NCI-H2029 (cell line): ENCODE measurements around the gene SNAI1.

Experiments used
- DNase-seq: peaks from one replicate; lab custom pipeline; 2025; lab: John Stamatoyannopoulos, UW

Gene SNAI1

GRCh38 chr20:50013976-50014375 lies 31.2 kb downstream of the SNAI1 start:
- DNase-seq = no peak

- DNase-seq = no peak
These were observed 32.1 kb downstream of the SNAI1 start for GRCh38 chr20:50014570-50015562.

DNA sequence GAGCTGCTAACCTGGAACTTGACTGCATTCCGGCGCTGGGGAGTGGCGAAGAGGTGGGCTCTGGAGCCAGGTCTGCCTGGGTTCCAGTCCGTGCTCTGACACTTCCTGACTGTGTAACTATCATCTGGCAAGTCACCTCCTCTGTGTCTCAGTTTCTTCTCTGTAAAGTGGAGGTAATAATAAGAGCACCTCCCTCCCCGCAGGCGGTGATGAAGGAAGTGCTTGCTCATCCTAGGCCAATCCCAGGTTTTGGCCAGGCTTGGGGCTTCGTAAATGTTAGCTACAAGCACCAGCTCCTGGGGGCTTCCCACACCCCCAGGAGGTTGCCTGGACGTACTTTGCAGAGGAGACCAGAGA lies 32.8 kb downstream of the SNAI1 start:
- DNase-seq = no peak

- DNase-seq = no peak
These were observed 33.4 kb downstream of the SNAI1 start for GRCh38 chr20:50015993-50016770.

DNA sequence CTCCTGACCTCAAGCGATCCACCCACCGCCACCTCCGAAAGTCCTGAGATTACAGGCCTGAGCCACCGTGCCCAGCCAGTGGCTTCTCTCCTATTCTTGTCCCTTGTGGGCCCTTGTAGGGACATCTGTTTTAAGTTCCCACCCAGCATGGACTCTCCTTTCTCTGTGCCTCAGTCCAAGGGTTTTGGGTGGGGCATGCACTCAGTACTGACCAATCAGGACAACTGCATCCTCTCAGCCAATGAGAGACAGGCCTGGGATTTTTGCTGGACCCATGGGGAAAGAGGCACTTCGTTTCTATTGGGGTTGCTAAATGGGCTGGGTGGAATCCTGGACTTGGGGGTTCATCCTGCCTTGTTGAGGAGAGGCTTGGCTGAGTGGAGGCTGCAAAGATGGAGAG lies 34.4 kb downstream of the SNAI1 start:
- no peak for DNase-seq

- no peak for DNase-seq
These were observed 34.9 kb downstream of the SNAI1 start for GRCh38 chr20:50017576-50018248.

- no peak for DNase-seq
These were observed 36.9 kb downstream of the SNAI1 start for GRCh38 chr20:50019466-50020256.

DNA sequence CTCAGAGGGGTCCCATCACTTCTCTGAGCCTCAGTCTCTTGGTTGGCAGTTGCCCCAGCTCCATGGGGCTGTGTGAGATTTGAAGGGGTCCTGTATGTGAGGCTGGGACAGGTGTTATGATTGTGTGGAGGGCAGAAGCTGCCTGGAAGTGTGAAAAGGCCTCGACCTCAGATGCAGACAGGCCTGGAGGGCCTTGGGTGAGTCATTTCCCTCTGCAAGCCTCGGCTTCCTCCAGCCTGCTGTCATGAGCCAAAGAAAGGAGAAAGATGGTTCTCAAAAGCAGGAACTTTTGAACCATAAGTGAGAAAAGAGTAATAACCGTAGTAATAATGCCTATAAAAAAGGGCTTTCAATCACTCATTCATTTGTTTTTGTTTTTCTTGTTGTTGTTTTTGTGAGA lies 37.5 kb downstream of the SNAI1 start:
- DNase-seq = no peak

DNA sequence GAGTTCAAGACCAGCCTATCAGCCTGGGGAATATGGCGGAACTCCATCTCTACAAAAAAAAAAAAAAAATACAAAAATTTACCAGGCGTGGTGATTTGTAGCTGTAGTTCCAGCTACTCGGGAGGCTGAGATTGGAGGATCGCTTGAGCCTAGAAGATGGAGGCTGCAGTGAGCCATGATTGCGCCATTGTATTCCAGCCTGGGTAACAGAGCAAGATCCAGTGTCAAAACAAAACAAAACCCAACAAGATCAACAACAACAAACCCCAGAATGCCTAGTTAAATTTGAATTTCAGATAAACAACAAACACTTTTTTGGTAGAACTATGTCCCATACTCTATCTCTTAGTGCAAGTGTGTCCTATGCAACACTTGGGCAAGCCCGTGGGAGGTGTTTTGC lies 39.9 kb downstream of the SNAI1 start:
- no peak for DNase-seq

GRCh38 chr20:50023116-50023805 lies 40.5 kb downstream of the SNAI1 start:
- DNase-seq = no peak

DNA sequence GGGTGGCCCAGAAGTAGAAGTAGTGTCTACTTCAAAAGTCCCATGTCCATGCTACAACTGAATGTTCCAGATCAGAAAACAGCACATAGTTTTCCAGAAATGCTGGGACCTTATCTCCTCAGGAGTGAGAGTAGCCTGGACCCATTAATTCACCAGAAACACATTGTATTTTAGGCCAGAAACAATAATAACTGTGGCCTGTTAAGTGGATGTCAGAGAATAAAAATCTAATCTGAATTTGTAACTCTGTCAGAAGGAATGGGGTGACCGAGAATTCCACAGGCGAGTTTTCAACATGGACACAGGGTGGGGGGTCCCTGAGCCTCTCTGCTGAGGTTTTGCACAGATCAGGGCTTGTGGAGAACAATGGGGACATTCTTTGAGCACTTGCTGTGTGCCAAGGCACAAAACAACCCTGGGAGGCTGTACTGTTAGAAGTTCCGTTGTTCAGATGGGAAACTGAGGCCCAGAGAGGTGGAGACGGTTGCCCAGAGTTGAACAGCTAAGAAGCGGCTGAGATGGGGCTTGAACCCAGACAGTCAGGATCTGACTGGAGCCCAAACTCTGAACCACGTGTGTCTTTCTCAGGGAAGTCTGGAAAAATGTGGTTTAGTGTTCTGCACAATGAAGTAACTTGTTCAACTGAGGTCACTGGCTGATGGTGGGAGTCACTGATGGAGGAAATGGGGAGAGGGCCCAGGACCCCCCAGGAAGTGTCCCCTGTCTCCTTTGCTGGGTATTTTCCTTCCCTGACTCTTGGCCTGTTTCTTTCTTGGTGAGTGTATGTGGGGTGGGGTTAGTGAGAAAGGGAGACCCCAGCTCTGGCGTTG lies 44.2 kb downstream of the SNAI1 start:
- DNase-seq = no peak

DNA sequence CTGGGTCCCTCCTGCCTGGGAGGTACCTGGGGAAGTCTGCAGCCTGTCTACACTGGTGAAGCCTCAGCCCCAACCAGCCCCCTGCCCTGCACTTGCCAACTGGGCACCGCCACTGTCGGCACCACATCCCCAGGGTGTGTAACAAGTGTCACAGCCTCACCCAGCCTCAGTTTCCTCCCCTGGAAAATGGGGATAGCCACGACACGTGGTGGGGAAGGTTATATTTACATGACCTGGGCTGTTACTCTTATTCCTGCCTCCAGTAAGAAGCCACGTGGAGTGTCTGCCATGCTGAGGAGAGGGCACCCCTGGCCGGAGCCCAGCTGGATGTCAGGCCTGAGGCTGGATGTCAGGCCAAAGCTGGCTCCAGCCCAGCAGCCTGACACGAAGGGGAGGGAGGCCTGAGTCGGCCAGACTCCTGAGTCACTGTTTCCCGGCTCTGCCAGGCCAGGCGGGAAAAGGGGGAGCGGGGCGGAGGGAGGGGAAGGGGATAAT lies 44.9 kb downstream of the SNAI1 start:
- no peak for DNase-seq

GRCh38 chr20:50029083-50029696 lies 46.4 kb downstream of the SNAI1 start:
- DNase-seq = no peak

GRCh38 chr20:50029697-50030461 lies 47.1 kb downstream of the SNAI1 start:
- DNase-seq = no peak

DNA sequence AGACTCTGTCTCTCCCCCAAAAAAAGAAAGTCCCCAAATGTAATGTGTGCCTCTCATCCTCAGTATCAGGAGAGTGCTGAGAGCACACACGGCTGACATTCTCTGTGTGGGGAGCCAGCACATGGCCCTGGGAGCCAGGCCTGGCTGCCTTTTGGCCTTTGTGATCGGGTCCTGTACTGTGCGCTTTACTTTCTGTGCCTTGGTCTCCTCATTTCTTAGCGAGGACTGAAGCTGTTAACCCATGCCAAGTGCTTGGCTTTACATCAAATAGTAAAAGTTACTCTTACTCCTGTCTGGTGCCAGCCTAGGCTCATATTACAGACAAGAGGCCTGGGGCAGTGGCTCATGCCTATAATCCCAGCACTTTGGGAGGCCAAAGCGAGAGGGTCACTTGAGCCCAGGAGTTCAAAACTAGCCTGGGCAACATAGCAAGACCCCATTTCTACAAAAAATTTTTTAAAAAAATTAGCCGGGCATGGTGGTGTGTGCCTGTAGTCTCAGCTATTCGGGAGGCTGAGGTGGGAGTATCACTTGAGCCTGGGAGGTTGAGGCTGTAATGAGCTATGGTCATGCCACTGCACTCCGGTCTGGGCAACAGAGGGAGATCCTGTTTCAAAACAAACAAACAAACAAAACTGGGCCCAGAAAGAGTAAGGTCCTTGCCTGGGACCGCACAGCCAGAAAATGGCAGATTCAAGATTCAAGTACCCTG lies 50.3 kb downstream of the SNAI1 start:
- no peak for DNase-seq

GRCh38 chr20:50034567-50035180 lies 51.9 kb downstream of the SNAI1 start:
- DNase-seq = no peak

DNA sequence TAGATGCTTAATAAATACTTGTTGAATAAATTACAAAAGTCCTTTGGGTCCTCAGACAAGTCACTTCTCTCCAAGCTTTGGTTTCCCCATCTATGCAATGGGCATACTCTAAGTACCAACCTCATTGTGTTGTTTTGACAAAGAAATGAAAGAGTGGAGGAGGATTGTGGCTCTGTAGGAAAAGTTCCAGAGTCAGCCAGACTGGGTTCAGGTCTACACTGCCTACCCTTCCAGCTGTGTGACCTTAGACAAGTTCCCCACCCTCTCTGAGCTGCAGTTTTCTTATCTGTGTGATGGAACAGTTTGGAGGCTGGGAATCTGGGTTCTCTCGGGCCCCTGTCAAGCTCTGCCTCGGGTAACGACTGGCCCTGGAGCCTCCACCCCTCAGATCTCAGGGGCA lies 53.9 kb downstream of the SNAI1 start:
- DNase-seq = no peak

GRCh38 chr20:50037123-50037522 lies 54.3 kb downstream of the SNAI1 start:
- no peak for DNase-seq
